NCI-H226 (cell line): Measurements from ENCODE around the gene PRKN.

Experiments used
- DNase-seq: peaks from one replicate; pipeline ENCODE4 v3.0.0-alpha.2; 2015

Gene PRKN

GRCh38 chr6:162671580-162672165, 55.9 kb downstream of the PRKN start:
- DNase-seq, result no peak

- no peak for DNase-seq
Measured at GRCh38 chr6:162670345-162670744, 57.2 kb downstream of the PRKN start.

GRCh38 chr6:162666246-162666645, 61.3 kb downstream of the PRKN start:
- no peak for DNase-seq

GRCh38 chr6:162653808-162654207, 73.8 kb downstream of the PRKN start:
- no peak for DNase-seq

GRCh38 chr6:162651505-162651904, 76.1 kb downstream of the PRKN start:
- DNase-seq, result no peak

- DNase-seq, result no peak
Measured at GRCh38 chr6:162649271-162649670, 78.3 kb downstream of the PRKN start.

- DNase-seq, result no peak
Measured at GRCh38 chr6:162644153-162644552, 83.4 kb downstream of the PRKN start.

- no peak for DNase-seq
Measured at GRCh38 chr6:162640756-162641155, 86.8 kb downstream of the PRKN start.

GRCh38 chr6:162639951-162640350, 87.6 kb downstream of the PRKN start:
- no peak for DNase-seq

- no peak for DNase-seq
Measured at GRCh38 chr6:162638931-162639574, 88.5 kb downstream of the PRKN start.

GRCh38 chr6:162637317-162637716, 90.2 kb downstream of the PRKN start:
- DNase-seq, result no peak

- DNase-seq, result no peak
Measured at GRCh38 chr6:162636167-162636566, 91.4 kb downstream of the PRKN start.

GRCh38 chr6:162631546-162631945, 96.0 kb downstream of the PRKN start:
- no peak for DNase-seq

- DNase-seq, result no peak
Measured at GRCh38 chr6:162630069-162630468, 97.5 kb downstream of the PRKN start.

GRCh38 chr6:162627825-162628224, 99.7 kb downstream of the PRKN start:
- DNase-seq, result no peak

GRCh38 chr6:162627362-162627761, 100.2 kb downstream of the PRKN start:
- DNase-seq, result no peak

- no peak for DNase-seq
Measured at GRCh38 chr6:162626869-162627268, 100.7 kb downstream of the PRKN start.

GRCh38 chr6:162625846-162626540, 101.6 kb downstream of the PRKN start:
- no peak for DNase-seq

- no peak for DNase-seq
Measured at GRCh38 chr6:162622572-162622971, 105.0 kb downstream of the PRKN start.

- no peak for DNase-seq
Measured at GRCh38 chr6:162621246-162621645, 106.3 kb downstream of the PRKN start.

GRCh38 chr6:162620073-162620472, 107.5 kb downstream of the PRKN start:
- DNase-seq, result no peak

GRCh38 chr6:162618448-162619002, 109.0 kb downstream of the PRKN start:
- no peak for DNase-seq

- no peak for DNase-seq
Measured at GRCh38 chr6:162615016-162615705, 112.4 kb downstream of the PRKN start.
